GM12878 (cell line): Measurements from ENCODE around the gene IRF2. TPM values are rescaled to one million over a fixed set of nuclear protein-coding genes. Genes with fewer than 3 reads are reported as not detected.

Source experiments
- ATAC-seq: fragments of 200-7000 bp; cut with Tn5 transposase; 3 replicates; pipeline ENCODE4 v1.9.1; 2020; ENCODE audit warnings: mild to moderate bottlenecking, moderate library complexity
- BruUV-seq: library from RNA; stranded (reverse); fragments of 400-500 nt; replicated peaks from 2 replicates; lab custom pipeline; 2021; lab: Mats Ljungman, UMichigan
- CTCF ChIA-PET: fragments of 300-600 bp; sonication (Branson Sonifier 250); formaldehyde crosslinking; extraction: SDS; loops from one replicate; lab custom pipeline; 2021; ENCODE audit warnings: inconsistent platforms; lab: Yijun Ruan, JAX
- POLR2A ChIA-PET: fragments of 350-600 bp; formaldehyde crosslinking; extraction: SDS; loops from one replicate; lab custom pipeline; 2021; ENCODE audit warnings: inconsistent platforms; lab: Charles Lee
- RAD21 ChIA-PET: fragments of 300-600 bp; sonication (Branson Sonifier 250); formaldehyde crosslinking; loops from one replicate; lab custom pipeline; 2023; ENCODE audit warnings: antibody characterized with exemption; ENCODE audit not compliant: unreplicated experiment; lab: Charles Lee
- SMC1A ChIA-PET: fragments of 300-600 bp; sonication (Branson Sonifier 250); formaldehyde crosslinking; loops from one replicate; lab custom pipeline; 2023; ENCODE audit not compliant: unreplicated experiment, uncharacterized antibody; lab: Charles Lee
- DNase-seq: peaks from one replicate; pipeline ENCODE4 v3.0.0-alpha.2; 2011; ENCODE audit warnings: low read depth, low spot score
- FAIRE-seq: peaks from 3 replicates; lab custom pipeline; 2011; peaks lifted over from hg19 to GRCh38; lab: Jason Lieb, UNC
- H2AFZ ChIP-seq: 2 replicates; pipeline ENCODE4 v1.6.0; 2011; ENCODE audit warnings: low read depth, low read length, control low read depth; ENCODE audit not compliant: control insufficient read depth
- H3K27ac ChIP-seq: 2 replicates; pipeline ENCODE4 v1.5.1; 2011; ENCODE audit warnings: control low read depth; ENCODE audit not compliant: control insufficient read depth, insufficient read depth
- H3K27me3 ChIP-seq, 2 experiments: replicated peaks in 1 of 2; 2 replicates each; pipeline versions ENCODE4 v1.6.0 to v1.6.1; 2011; ENCODE audit warnings: low read length in 1 of 2; ENCODE audit not compliant: control insufficient read depth in 2 of 2, insufficient read depth in 2 of 2
- H3K36me3 ChIP-seq, 2 experiments: 2 replicates each; pipeline ENCODE4 v1.5.1; 2011; ENCODE audit warnings: low read length in 1 of 2; ENCODE audit not compliant: control insufficient read depth in 2 of 2, insufficient read depth in 2 of 2
- H3K4me1 ChIP-seq: 2 replicates; pipeline ENCODE4 v1.6.1; 2011; ENCODE audit warnings: mild to moderate bottlenecking, low read length, moderate library complexity, mixed read lengths; ENCODE audit not compliant: control insufficient read depth, insufficient read depth
- H3K4me2 ChIP-seq: 2 replicates; pipeline ENCODE4 v1.6.0; 2011; ENCODE audit warnings: control low read depth; ENCODE audit not compliant: control insufficient read depth, insufficient read depth
- H3K4me3 ChIP-seq: fragments of 200-600 bp; sonication (generic); 2 replicates; pipeline ENCODE4 v1.5.1; 2016
- H3K79me2 ChIP-seq: 2 replicates; pipeline ENCODE4 v1.6.0; 2011; ENCODE audit warnings: low read length; ENCODE audit not compliant: control insufficient read depth, insufficient read depth
- H3K9ac ChIP-seq: 2 replicates; pipeline ENCODE4 v1.8.0; 2011; ENCODE audit warnings: low read length, control low read depth, mixed read lengths; ENCODE audit not compliant: control insufficient read depth, insufficient read depth
- H3K9me3 ChIP-seq: replicated peaks from 3 replicates; pipeline ENCODE4 v1.5.1; 2011; ENCODE audit warnings: mild to moderate bottlenecking, low read length; ENCODE audit not compliant: control insufficient read depth, insufficient read depth
- H4K20me1 ChIP-seq: 2 replicates; pipeline ENCODE4 v1.6.0; 2011; ENCODE audit not compliant: control insufficient read depth, insufficient read depth
- ASH2L ChIP-seq: fragments of 300-600, 200-600 bp; sonication (generic); IDR thresholded peaks from 2 replicates; pipeline ENCODE4 v1.6.1; 2017; ENCODE audit warnings: low read depth, mild to moderate bottlenecking, borderline replicate concordance
- ATF3 ChIP-seq: IDR thresholded peaks from 2 replicates; pipeline ENCODE4 v1.6.1; 2011; ENCODE audit warnings: low read depth, mild to moderate bottlenecking, low read length, moderate library complexity, borderline replicate concordance; ENCODE audit errors: extremely low read depth
- CBX5 ChIP-seq: sonication (generic); IDR thresholded peaks from 2 replicates; pipeline ENCODE4 v1.6.1; 2016; ENCODE audit warnings: low read depth, moderate library complexity, mild to moderate bottlenecking, inconsistent platforms
- CHD1 ChIP-seq: IDR thresholded peaks from 2 replicates; pipeline ENCODE4 v1.6.1; 2012; ENCODE audit warnings: low read depth, low read length, improper control_type of control experiment
- CHD4 ChIP-seq: fragments of 200-600 bp; sonication (generic); IDR thresholded peaks from 2 replicates; pipeline ENCODE4 v1.6.1; 2016; ENCODE audit warnings: mild to moderate bottlenecking
- E2F8 ChIP-seq: fragments of 450-650 bp; IDR thresholded peaks from 2 replicates; pipeline ENCODE4 v1.6.1; 2018; ENCODE audit warnings: mild to moderate bottlenecking, low read depth, moderate library complexity; ENCODE audit not compliant: partially characterized antibody
- E4F1 ChIP-seq: fragments of 450-650 bp; IDR thresholded peaks from 2 replicates; pipeline ENCODE4 v1.6.1; 2018; ENCODE audit warnings: borderline replicate concordance, mild to moderate bottlenecking; ENCODE audit not compliant: partially characterized antibody
- ELK1 ChIP-seq: IDR thresholded peaks from 2 replicates; pipeline ENCODE4 v1.6.1; 2012; ENCODE audit warnings: low read depth, low read length, improper control_type of control experiment
- NR2F1 ChIP-seq: fragments of 450-650 bp; conservative IDR thresholded peaks from 2 replicates; pipeline ENCODE4 v1.6.1; 2017; ENCODE audit warnings: mild to moderate bottlenecking
- NRF1 ChIP-seq: conservative IDR thresholded peaks from 2 replicates; pipeline ENCODE4 v1.6.1; 2011; ENCODE audit warnings: mild to moderate bottlenecking, low read depth, low read length, improper control_type of control experiment
- RAD21 ChIP-seq: IDR thresholded peaks from 2 replicates; pipeline ENCODE4 v1.6.1; 2011; ENCODE audit warnings: mild to moderate bottlenecking, low read depth, low read length, moderate library complexity; ENCODE audit not compliant: insufficient read depth
- SUZ12 ChIP-seq: fragments of 200-600 bp; sonication (generic); IDR thresholded peaks from one replicate; pipeline ENCODE4 v1.6.1; 2018; ENCODE audit warnings: antibody characterized with exemption, mild to moderate bottlenecking; ENCODE audit not compliant: unreplicated experiment
- WGBS: methylation state at CpG from one replicate; pipeline ENCODE4 v1.1.6; 2016; ENCODE audit warnings: low lambda C conversion rate; ENCODE audit not compliant: insufficient replicate concordance, insufficient coverage; ENCODE audit errors: missing lambda C conversion rate; 5-methylcytosine and 5-hydroxymethylcytosine counted together
- in situ Hi-C: fragments of 300-500 bp; cut with MboI; formaldehyde crosslinking; loops from 9 replicates; pipeline ENCODE4 v1.14.3; 2018; ENCODE audit warnings: mixed read lengths
- intact Hi-C: fragments of 100-400 bp; cut with micrococcal nuclease; formaldehyde crosslinking; loops from one replicate; pipeline ENCODE4 v1.14.2; 2022; ENCODE audit not compliant: unreplicated experiment
- polyA plus RNA-seq, 11 experiments: library from polyadenylated mRNA; depleted of rRNA in 4 of 11; unstranded in 6 of 11; stranded (reverse) in 5 of 11; fragments of >200 nt; fragmentation: Nextera tagmentation in 4 of 11; fragmentation: Illumina TruSeq in 1 of 11; extraction: Ambion mirVana in 4 of 11; extraction: Trizol in 1 of 11; gene quantifications; 1 replicate in 1 of 11; 2 replicates in 10 of 11; pipeline versions ENCODE4 v1.2.1 to v1.2.3, GENCODE V29; 2011 to 2016; ENCODE audit warnings: inconsistent platforms in 2 of 11, missing spikeins in 2 of 11, low read depth in 1 of 11
- total RNA-seq, 4 experiments: library from RNA; depleted of rRNA in 3 of 4; stranded (reverse); fragments of >200 nt in 3 of 4; fragmentation: Illumina TruSeq in 1 of 4; extraction: Trizol in 1 of 4; gene quantifications; 2 replicates each; pipeline versions ENCODE4 v1.2.1 to v1.2.3, GENCODE V29; 2013 to 2021

Gene IRF2
- total and polyA plus RNA-seq, 10 of the 15 experiments (the other 5 are each of a cell fraction or from before 2014, with no cell fraction given): 45.1 to 99.3 (median 58.9) TPM

GRCh38 chr4:184410748-184411147 lies 63.6 kb downstream of the IRF2 start:
- Histone ChIP-seq H4K20me1 (no peaks in the 10 kb centered on the region), H3K4me2 (no peak overlapping the region), H3K36me3 (peaks cover 13 to 38% of the 10 kb centered on the region in 2 experiments), H3K79me2 (peaks cover 7% of the 10 kb centered on the region), H3K4me1 (peaks cover 20% of the 10 kb centered on the region), H3K9me3 (no peaks in the 10 kb centered on the region; the same call in 2 of the 3 replicates), H3K27ac (no peak overlapping the region), H3K27me3 (no peaks in the 10 kb centered on the region), H3K9ac (no peak overlapping the region), H3K4me3 (no peak overlapping the region), H2AFZ (no peak overlapping the region)
- no peak for ATAC-seq
- CTCF ChIA-PET: no interaction called here
- no peak for FAIRE-seq
- in situ Hi-C loops: no loop called here
- DNase-seq: no peak
- SMC1A ChIA-PET: interaction anchor here (0.9 to 1.7 kb wide), 4 partner anchors 44 to 103 kb away, joined by 3 to 5 read pairs (median 4); no protein-coding TSS in a partner anchor
- BruUV-seq: no TSS peak
- intact Hi-C loops: no loop called here
- POLR2A ChIA-PET: no interaction called here
- RAD21 ChIA-PET: interaction anchor here (1.0 kb wide), 1 partner anchor 27 kb away, joined by 4 read pairs; no protein-coding TSS in a partner anchor
- WGBS: 90% methylated on average over 6 of the region's 6 CpGs
- TF ChIP-seq NRF1 (no peak), RAD21 (no peak), ATF3 (no peak), SUZ12 (no peak), E2F8 (no peak), ELK1 (no peak), CHD1 (no peak), E4F1 (no peak), CHD4 (no peak), NR2F1 (no peak), ASH2L (no peak), CBX5 (no peak)
